ENCODE measurements around the gene CTBP2.

- no peak for TF ChIP-seq CTCF (IDR thresholded peaks at IDR 0.05; ENCODE audit: low read depth, low read length, poor library complexity, severe bottlenecking)
- no peak for TF ChIP-seq EZH2phosphoT487 (IDR thresholded peaks at IDR 0.05; ENCODE audit: borderline replicate concordance, low read length)
Measured at GRCh38 chr10:125102246-125102645, 58.1 kb downstream of the CTBP2 start.
